Progenitor cell of endocrine pancreas (in vitro differentiated cells): ENCODE data around the gene DDX27. TPM values are rescaled to one million over a fixed set of nuclear protein-coding genes. Genes with fewer than 3 reads are reported as not detected.

Experiments used
- DNase-seq: peaks from one replicate; pipeline ENCODE4 v3.0.0; 2021; ENCODE audit warnings: low spot score; ENCODE audit not compliant: unreplicated experiment
- H3K27ac Mint-ChIP-seq: 2 replicates; pipeline ENCODE4 v1.8.0; 2021; ENCODE audit warnings: mild to moderate bottlenecking, moderate library complexity, mixed read lengths
- H3K27me3 Mint-ChIP-seq: 2 replicates; pipeline ENCODE4 v1.8.0; 2021; ENCODE audit warnings: mixed read lengths
- H3K36me3 Mint-ChIP-seq: 2 replicates; pipeline ENCODE4 v1.8.0; 2022; ENCODE audit warnings: mixed read lengths; ENCODE audit not compliant: insufficient read depth
- H3K4me1 Mint-ChIP-seq: 2 replicates; pipeline ENCODE4 v1.8.0; 2021; ENCODE audit warnings: low read depth, mixed read lengths
- H3K4me3 Mint-ChIP-seq: 2 replicates; pipeline ENCODE4 v1.8.0; 2021; ENCODE audit warnings: low read depth, mild to moderate bottlenecking, moderate library complexity, mixed read lengths
- H3K9me3 Mint-ChIP-seq: 2 replicates; pipeline ENCODE4 v1.8.0; 2021; ENCODE audit warnings: low read depth, mixed read lengths
- total RNA-seq: library from RNA; stranded (reverse); gene quantifications from 2 replicates; pipeline ENCODE4 v1.2.1, GENCODE V29; 2021
- TF ChIP-seq, protein P1 (sequence below): fragments of 200-600 bp; sonication (generic); IDR thresholded peaks from one replicate; pipeline ENCODE4 v1.5.0; 2021; ENCODE audit warnings: antibody characterized with exemption, mild to moderate bottlenecking; ENCODE audit not compliant: unreplicated experiment

DDX27 gene
- total RNA-seq, 1 donor from 2014 or later: 41.7 TPM

DNA sequence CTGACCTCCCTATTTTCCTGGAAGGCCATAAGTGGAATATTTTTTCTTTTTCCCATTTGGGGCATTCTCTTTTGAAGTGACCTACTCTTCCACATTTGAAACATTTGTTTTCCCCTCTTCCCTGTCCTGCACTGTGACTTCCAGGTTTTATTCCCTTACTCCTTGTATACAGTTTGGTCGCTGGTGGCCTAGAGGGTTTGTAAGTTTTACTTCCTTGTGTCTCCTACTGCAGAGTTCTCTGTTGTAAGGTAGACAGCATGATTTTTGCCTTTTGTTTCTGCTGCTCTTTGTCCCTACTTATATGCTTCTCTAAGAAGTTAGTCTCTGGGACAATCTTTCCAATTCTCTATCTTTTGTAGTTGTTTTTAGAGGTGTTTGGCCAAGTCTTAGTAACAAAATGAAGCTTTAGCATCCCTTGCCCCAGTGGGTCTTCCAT lies 66.0 kb downstream of the DDX27 start:
- H3K27ac Mint-ChIP-seq: peak overlapping the region; percentile 96
- H3K4me1 Mint-ChIP-seq: peaks cover 49% of the 10 kb centered on the region

GRCh38 chr20:49285813-49286494 lies 66.7 kb downstream of the DDX27 start:
- Mint-ChIP-seq H3K27me3 (no peaks in the 10 kb centered on the region), H3K27ac (peak overlapping the region; percentile 96), H3K4me3 (peak overlapping the region; percentile 37), H3K36me3 (peaks cover 100% of the 10 kb centered on the region), H3K4me1 (peaks cover 48% of the 10 kb centered on the region), H3K9me3 (peaks cover 58% of the 10 kb centered on the region)
- TF ChIP-seq, protein P1, sequence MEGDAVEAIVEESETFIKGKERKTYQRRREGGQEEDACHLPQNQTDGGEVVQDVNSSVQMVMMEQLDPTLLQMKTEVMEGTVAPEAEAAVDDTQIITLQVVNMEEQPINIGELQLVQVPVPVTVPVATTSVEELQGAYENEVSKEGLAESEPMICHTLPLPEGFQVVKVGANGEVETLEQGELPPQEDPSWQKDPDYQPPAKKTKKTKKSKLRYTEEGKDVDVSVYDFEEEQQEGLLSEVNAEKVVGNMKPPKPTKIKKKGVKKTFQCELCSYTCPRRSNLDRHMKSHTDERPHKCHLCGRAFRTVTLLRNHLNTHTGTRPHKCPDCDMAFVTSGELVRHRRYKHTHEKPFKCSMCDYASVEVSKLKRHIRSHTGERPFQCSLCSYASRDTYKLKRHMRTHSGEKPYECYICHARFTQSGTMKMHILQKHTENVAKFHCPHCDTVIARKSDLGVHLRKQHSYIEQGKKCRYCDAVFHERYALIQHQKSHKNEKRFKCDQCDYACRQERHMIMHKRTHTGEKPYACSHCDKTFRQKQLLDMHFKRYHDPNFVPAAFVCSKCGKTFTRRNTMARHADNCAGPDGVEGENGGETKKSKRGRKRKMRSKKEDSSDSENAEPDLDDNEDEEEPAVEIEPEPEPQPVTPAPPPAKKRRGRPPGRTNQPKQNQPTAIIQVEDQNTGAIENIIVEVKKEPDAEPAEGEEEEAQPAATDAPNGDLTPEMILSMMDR: no peak
- DNase-seq: no peak

More for the DNA sequence above, 66.0 kb downstream of the DDX27 start:
- TF ChIP-seq, protein P1: no peak
- H3K4me3 Mint-ChIP-seq: peak overlapping the region; percentile 37
- no peak for DNase-seq
- peaks cover 64% of the 10 kb centered on the region for H3K9me3 Mint-ChIP-seq
- no peaks in the 10 kb centered on the region for H3K27me3 Mint-ChIP-seq
- H3K36me3 Mint-ChIP-seq: peaks cover 100% of the 10 kb centered on the region

DNA sequence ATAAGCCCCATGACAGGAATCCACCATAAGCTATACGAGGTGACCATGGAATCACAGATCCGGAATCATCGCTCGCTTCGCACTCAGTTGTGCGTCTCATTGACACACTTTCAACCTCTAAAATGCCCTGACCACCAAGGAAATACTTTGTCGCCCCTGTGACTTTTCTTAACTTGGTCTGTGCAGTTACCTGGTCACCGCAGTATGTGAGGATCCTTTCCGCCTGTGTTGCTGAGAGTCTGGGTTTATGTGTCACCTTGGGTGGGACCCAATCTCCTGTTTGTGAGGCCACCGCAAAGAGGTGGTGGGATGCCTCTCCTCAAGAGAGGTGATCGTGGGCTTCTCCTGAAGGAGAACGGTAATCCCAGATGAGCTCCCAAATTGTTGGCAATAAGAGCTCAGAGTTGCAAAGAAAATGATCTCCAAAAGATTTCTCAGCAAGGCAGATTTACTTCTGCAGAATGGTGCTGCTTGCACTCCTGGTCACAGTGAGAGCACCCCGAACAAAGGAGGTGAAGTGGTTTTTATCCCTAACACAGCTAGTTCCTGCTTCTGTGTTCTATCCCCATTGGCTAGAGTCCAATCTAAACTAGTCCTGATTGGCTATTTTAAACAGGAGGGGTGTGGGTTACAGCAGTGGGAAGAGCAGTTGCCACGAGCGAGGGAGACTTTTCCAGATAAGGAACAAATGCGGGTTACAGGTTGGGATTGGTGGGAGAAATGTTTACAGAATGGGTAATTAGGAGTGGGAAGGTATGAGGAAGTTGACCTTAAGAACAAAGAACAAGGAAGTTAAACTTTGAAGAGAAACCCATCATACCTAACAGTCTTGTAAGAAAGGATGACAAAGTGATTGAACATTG lies 67.7 kb downstream of the DDX27 start:
- Mint-ChIP-seq H3K4me1 (peaks cover 48% of the 10 kb centered on the region), H3K4me3 (peak overlapping the region; percentile 41), H3K36me3 (peaks cover 95% of the 10 kb centered on the region), H3K9me3 (peaks cover 48% of the 10 kb centered on the region), H3K27ac (peak overlapping the region; percentile 96), H3K27me3 (no peaks in the 10 kb centered on the region)
- TF ChIP-seq, protein P1: no peak
- DNase-seq: no peak

GRCh38 chr20:49287555-49288249 lies 68.5 kb downstream of the DDX27 start:
- Mint-ChIP-seq H3K4me3 (peak overlapping the region; percentile 41), H3K27ac (peak overlapping the region; percentile 96), H3K36me3 (peaks cover 92% of the 10 kb centered on the region), H3K27me3 (no peaks in the 10 kb centered on the region), H3K9me3 (peaks cover 41% of the 10 kb centered on the region), H3K4me1 (peaks cover 40% of the 10 kb centered on the region)
- DNase-seq: no peak
- TF ChIP-seq, protein P1: no peak

- no peak for DNase-seq
- Mint-ChIP-seq H3K27ac (peak overlapping the region; percentile 96), H3K4me1 (peaks cover 36% of the 10 kb centered on the region), H3K4me3 (peak overlapping the region; percentile 19), H3K9me3 (peaks cover 36% of the 10 kb centered on the region), H3K36me3 (peaks cover 90% of the 10 kb centered on the region), H3K27me3 (no peaks in the 10 kb centered on the region)
- TF ChIP-seq, protein P1: no peak
Observed at GRCh38 chr20:49288250-49288751, 69.1 kb downstream of the DDX27 start.
